Measurements from ENCODE around the gene OR6Q1. TPM values are rescaled to one million over a fixed set of nuclear protein-coding genes. Genes with fewer than 3 reads are reported as not detected.

Gene OR6Q1
- polyA plus RNA-seq, 1 donor (not counting 4 experiments of a cell fraction or from before 2014, with no cell fraction given) = not detected

DNA sequence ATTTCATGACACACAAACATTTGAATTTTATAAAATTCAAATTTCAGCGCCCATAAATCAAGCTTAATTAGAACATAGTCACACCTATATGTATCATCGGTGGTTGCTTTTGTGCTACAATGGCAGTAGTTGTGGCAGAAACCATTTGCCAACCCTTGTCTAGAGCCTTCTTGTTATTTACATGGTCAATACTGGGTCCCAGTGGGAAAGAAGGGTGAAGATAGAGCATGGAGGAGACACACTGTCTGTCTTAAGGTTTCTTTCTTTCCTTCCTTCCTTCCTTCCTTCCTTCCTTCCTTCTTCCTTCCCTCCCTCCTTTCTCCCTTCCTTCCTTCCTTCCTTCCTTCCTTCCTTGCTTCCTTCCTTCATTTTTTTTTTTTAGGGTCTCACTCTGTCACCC is 3.7 kb downstream of the OR6Q1 start:
- no peak overlapping the region for H3K4me3 ChIP-seq (ENCODE audit: control insufficient read depth in 2 of 3, extremely low read depth in 1 of 3, insufficient read depth in 2 of 3, low read depth in 1 of 3, low read length in 3 of 3)
- H2AFZ ChIP-seq (ENCODE audit: control insufficient read depth, low read length) = no peak overlapping the region
- no peaks in the 10 kb centered on the region for H4K20me1 ChIP-seq (ENCODE audit: control insufficient read depth, extremely low read depth, insufficient read depth, low read length)
- dilution Hi-C loops (cut with MboI; ENCODE audit: extremely low pct_ligation_motif_present, low sequenced_read_pairs) = no loop called here
- H3K4me1 ChIP-seq (ENCODE audit: control insufficient read depth, extremely low read depth, insufficient read depth, low read length) = no peaks in the 10 kb centered on the region
- FAIRE-seq (no peak), DNase-seq (ENCODE audit: low read depth, low spot score) (no peak)
- no peak overlapping the region for H3K9ac ChIP-seq (ENCODE audit: control insufficient read depth, extremely low read depth, insufficient read depth, low read length)
- no peaks in the 10 kb centered on the region for H3K36me3 ChIP-seq (ENCODE audit: control insufficient read depth in 2 of 2, extremely low read depth in 1 of 2, insufficient read depth in 2 of 2, low read length in 2 of 2)
- no peaks in the 10 kb centered on the region for H3K9me3 ChIP-seq (ENCODE audit: control insufficient read depth, low read depth, low read length)
- no peak overlapping the region for H3K4me2 ChIP-seq (ENCODE audit: control insufficient read depth, extremely low read depth, insufficient read depth, low read depth, low read length)
- no peaks in the 10 kb centered on the region for H3K27me3 ChIP-seq (ENCODE audit: control insufficient read depth, extremely low read depth, insufficient read depth, low read length)
- no peaks in the 10 kb centered on the region for H3K79me2 ChIP-seq (ENCODE audit: control insufficient read depth, insufficient read depth, low read length)
- no peaks in the 10 kb centered on the region for H3K9me1 ChIP-seq (ENCODE audit: control insufficient read depth, extremely low read depth, insufficient read depth, low read length)
- H3K27ac ChIP-seq (ENCODE audit: control insufficient read depth, insufficient read depth, low read length) = no peak overlapping the region
- TF ChIP-seq EZH2 (IDR thresholded peaks at IDR 0.05; ENCODE audit: low read length) = no peak
- TF ChIP-seq, protein P1, sequence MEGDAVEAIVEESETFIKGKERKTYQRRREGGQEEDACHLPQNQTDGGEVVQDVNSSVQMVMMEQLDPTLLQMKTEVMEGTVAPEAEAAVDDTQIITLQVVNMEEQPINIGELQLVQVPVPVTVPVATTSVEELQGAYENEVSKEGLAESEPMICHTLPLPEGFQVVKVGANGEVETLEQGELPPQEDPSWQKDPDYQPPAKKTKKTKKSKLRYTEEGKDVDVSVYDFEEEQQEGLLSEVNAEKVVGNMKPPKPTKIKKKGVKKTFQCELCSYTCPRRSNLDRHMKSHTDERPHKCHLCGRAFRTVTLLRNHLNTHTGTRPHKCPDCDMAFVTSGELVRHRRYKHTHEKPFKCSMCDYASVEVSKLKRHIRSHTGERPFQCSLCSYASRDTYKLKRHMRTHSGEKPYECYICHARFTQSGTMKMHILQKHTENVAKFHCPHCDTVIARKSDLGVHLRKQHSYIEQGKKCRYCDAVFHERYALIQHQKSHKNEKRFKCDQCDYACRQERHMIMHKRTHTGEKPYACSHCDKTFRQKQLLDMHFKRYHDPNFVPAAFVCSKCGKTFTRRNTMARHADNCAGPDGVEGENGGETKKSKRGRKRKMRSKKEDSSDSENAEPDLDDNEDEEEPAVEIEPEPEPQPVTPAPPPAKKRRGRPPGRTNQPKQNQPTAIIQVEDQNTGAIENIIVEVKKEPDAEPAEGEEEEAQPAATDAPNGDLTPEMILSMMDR (optimal IDR thresholded peaks at IDR 0.05 in 1 of 3, IDR thresholded peaks at IDR 0.05 in 1 of 3, conservative IDR thresholded peaks at IDR 0.05 in 1 of 3; ENCODE audit: extremely low read depth in 1 of 3, insufficient read depth in 2 of 3, low read length in 3 of 3) = no peak

DNA sequence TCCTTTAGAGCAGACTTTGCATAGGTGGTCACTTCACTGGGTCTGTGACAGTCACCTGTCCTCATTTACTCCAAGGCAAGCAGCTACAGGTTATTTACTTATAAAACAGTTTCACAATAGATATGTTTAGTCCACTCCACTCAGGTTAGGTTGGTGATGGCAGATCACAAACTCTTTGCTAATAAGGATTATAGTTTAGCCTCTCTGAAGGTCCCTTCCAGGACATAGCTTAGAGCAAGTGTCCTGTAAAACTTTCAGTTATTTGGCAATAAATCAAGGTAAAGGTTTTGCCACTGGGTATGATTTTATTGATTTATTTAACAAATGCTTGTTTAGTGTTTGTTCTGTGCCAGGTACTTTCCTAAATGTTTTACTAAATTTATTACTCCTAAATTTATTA is 8.8 kb downstream of the OR6Q1 start:
- no peaks in the 10 kb centered on the region for H4K20me1 ChIP-seq (ENCODE audit: control insufficient read depth, extremely low read depth, insufficient read depth, low read length)
- no peaks in the 10 kb centered on the region for H3K9me3 ChIP-seq (ENCODE audit: control insufficient read depth, low read depth, low read length)
- H3K4me1 ChIP-seq (ENCODE audit: control insufficient read depth, extremely low read depth, insufficient read depth, low read length) = no peaks in the 10 kb centered on the region
- H3K4me2 ChIP-seq (ENCODE audit: control insufficient read depth, extremely low read depth, insufficient read depth, low read depth, low read length) = no peak overlapping the region
- no peaks in the 10 kb centered on the region for H3K27me3 ChIP-seq (ENCODE audit: control insufficient read depth, extremely low read depth, insufficient read depth, low read length)
- no peaks in the 10 kb centered on the region for H3K79me2 ChIP-seq (ENCODE audit: control insufficient read depth, insufficient read depth, low read length)
- H3K36me3 ChIP-seq (ENCODE audit: control insufficient read depth in 2 of 2, extremely low read depth in 1 of 2, insufficient read depth in 2 of 2, low read length in 2 of 2) = no peaks in the 10 kb centered on the region
- FAIRE-seq (no peak), DNase-seq (ENCODE audit: low read depth, low spot score) (no peak)
- H2AFZ ChIP-seq (ENCODE audit: control insufficient read depth, low read length) = no peak overlapping the region
- dilution Hi-C loops (cut with MboI; ENCODE audit: extremely low pct_ligation_motif_present, low sequenced_read_pairs) = no loop called here
- H3K27ac ChIP-seq (ENCODE audit: control insufficient read depth, insufficient read depth, low read length) = no peak overlapping the region
- H3K9ac ChIP-seq (ENCODE audit: control insufficient read depth, extremely low read depth, insufficient read depth, low read length) = no peak overlapping the region
- TF ChIP-seq, protein P1 (optimal IDR thresholded peaks at IDR 0.05 in 1 of 3, IDR thresholded peaks at IDR 0.05 in 1 of 3, conservative IDR thresholded peaks at IDR 0.05 in 1 of 3; ENCODE audit: extremely low read depth in 1 of 3, insufficient read depth in 2 of 3, low read length in 3 of 3) = no peak
- TF ChIP-seq EZH2 (IDR thresholded peaks at IDR 0.05; ENCODE audit: low read length) = no peak
- H3K9me1 ChIP-seq (ENCODE audit: control insufficient read depth, extremely low read depth, insufficient read depth, low read length) = no peaks in the 10 kb centered on the region
- no peak overlapping the region for H3K4me3 ChIP-seq (ENCODE audit: control insufficient read depth in 2 of 3, extremely low read depth in 1 of 3, insufficient read depth in 2 of 3, low read depth in 1 of 3, low read length in 3 of 3)

Measured in keratinocyte (primary cell).